K562 (cell line): ENCODE measurements around the gene TXNIP. TPM values are rescaled to one million over a fixed set of nuclear protein-coding genes. Genes with fewer than 3 reads are reported as not detected.

Experiments used
- CBFA2T2 ChIP-seq: fragments of 450-650 bp; conservative IDR thresholded peaks from 2 replicates; pipeline ENCODE4 v1.6.1; 2017; ENCODE audit warnings: mild to moderate bottlenecking
- CBX5 ChIP-seq: IDR thresholded peaks from 2 replicates; pipeline ENCODE4 v1.6.1; 2014; ENCODE audit warnings: low read depth, borderline replicate concordance
- CREM ChIP-seq: IDR thresholded peaks from 2 replicates; pipeline ENCODE4 v1.6.1; 2014; ENCODE audit warnings: antibody characterized with exemption, low read depth
- EHMT2 ChIP-seq: fragments of 450-650 bp; IDR thresholded peaks from 2 replicates; pipeline ENCODE4 v1.6.1; 2018; ENCODE audit warnings: antibody characterized with exemption
- LARP7 ChIP-seq: fragments of 450-650 bp; IDR thresholded peaks from 2 replicates; pipeline ENCODE4 v1.6.1; 2016
- NFE2 ChIP-seq: IDR thresholded peaks from 2 replicates; pipeline ENCODE4 v1.6.1; 2014; ENCODE audit warnings: antibody characterized with exemption, low read depth
- SMARCA5 ChIP-seq: fragments of 450-650 bp; IDR thresholded peaks from 2 replicates; pipeline ENCODE4 v1.6.1; 2016
- ZNF592 ChIP-seq: fragments of 450-650 bp; IDR thresholded peaks from 2 replicates; pipeline ENCODE4 v1.6.1; 2017; ENCODE audit warnings: antibody characterized with exemption, mild to moderate bottlenecking
- ZNF740 ChIP-seq, 3 experiments: fragments of 200-800 bp in 1 of 3; sonication (Bioruptor generic) in 1 of 3; sonication (generic) in 1 of 3; formaldehyde crosslinking in 1 of 3; IDR thresholded peaks; 2 replicates each; pipeline versions ENCODE4 v1.6.1 to v1.8.0; 2016 to 2022; ENCODE audit warnings: mild to moderate bottlenecking in 2 of 3, missing compliant biosample characterization in 2 of 3, missing genetic modification characterization in 2 of 3, missing genetic modification reagents in 1 of 3
- polyA plus RNA-seq, 8 experiments: library from polyadenylated mRNA; depleted of rRNA in 4 of 8; stranded (reverse) in 5 of 8; unstranded in 3 of 8; fragments of >200 nt; fragmentation: Nextera tagmentation in 2 of 8; fragmentation: Illumina TruSeq in 1 of 8; extraction: Ambion mirVana in 2 of 8; extraction: Trizol in 1 of 8; gene quantifications; 2 replicates each; pipeline versions ENCODE4 v1.2.1 to v1.2.3, GENCODE V29; 2011 to 2014; ENCODE audit warnings: inconsistent platforms in 1 of 8, missing spikeins in 1 of 8
- total RNA-seq, 7 experiments: library from RNA; depleted of rRNA in 6 of 7; stranded (reverse); fragments of >200 nt in 6 of 7; fragmentation: Illumina TruSeq in 2 of 7; extraction: Trizol in 2 of 7; gene quantifications; 2 replicates each; pipeline versions ENCODE4 v1.2.1 to v1.2.3, GENCODE V29; 2011 to 2021; ENCODE audit warnings: low replicate concordance in 1 of 7
- TF ChIP-seq, protein P1 (sequence below), 2 experiments: fragments of 450-650 bp in 1 of 2; sonication (generic) in 1 of 2; formaldehyde crosslinking in 1 of 2; IDR thresholded peaks; 2 replicates each; pipeline versions ENCODE4 v1.7.1 to v1.9.0; 2016 to 2022; ENCODE audit warnings: inconsistent platforms in 1 of 2, mild to moderate bottlenecking in 1 of 2, missing genetic modification reagents in 1 of 2

Gene TXNIP
- total and polyA plus RNA-seq, 9 of the 15 experiments (the other 6 are each of a cell fraction or from before 2014, with no cell fraction given), result 120 to 499 (median 257) TPM

DNA sequence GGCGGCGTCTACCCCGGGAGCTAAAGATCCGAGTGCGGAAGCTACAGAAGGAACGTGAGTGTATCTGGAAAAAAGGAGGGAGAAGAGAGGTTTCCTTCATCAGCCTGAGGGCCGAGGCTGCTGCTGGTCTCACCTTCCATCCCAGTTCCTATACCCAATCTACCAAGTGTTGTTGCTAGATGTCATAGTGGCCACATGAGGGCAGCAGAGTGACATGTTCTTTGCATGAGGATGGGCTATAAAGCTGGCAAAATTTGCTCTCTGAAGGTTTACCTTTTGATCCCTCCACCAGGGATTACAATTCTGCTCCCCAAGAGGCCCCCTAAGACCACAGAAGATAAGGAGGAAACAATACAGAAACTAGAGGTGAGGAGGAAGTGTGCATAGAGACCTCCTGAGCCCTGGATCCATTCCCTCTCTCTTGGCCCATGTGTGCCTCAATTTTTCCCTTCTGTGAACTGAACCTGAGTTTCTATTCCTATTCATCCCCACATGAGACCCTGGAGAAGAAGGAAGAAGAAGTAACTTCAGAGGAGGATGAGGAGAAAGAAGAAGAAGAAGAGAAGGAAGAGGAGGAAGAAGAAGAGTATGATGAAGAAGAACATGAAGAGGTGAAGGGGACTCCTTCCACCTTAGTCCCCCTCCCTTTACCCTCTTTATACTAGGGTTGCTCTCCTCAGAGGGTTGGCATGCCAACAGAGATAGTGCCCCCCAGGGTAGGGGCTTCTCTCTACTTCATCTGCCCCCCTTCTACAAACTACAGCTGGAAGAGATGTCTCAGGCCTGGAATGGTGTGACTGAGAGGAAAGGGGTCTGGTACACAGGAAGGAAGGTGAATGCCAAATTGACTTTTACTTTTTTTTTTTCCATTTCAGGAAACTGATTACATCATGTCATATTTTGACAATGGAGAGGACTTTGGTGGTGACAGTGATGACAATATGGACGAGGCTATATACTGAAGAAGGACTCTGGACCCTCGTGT lies 18.6 kb downstream of the TXNIP start (continued):
- TF ChIP-seq ZNF592 (peak; percentile 90), NFE2 (0 out of 2 replicates have a peak, but pooled peaks have one; percentile 2), ZNF740 (CRISPR knock-in tag; IDR thresholded peaks at IDR 0.05) (no peak), ZNF740 (tag; IDR thresholded peaks at IDR 0.05) (0 out of 4 replicates have a peak, but pooled peaks of 1 of the 2 experiments have one; percentile 37), SMARCA5 (0 out of 2 replicates have a peak, but pooled peaks have one; percentile 55), CBFA2T2 (no peak), CBX5 (0 out of 2 replicates have a peak, but pooled peaks have one; percentile 49), CREM (peak; percentile 51; the same call in 1 of the 2 replicates), EHMT2 (peak; percentile 21; the same call in 1 of the 2 replicates), LARP7 (0 out of 2 replicates have a peak, but pooled peaks have one; percentile 32)
- TF ChIP-seq, protein P1, sequence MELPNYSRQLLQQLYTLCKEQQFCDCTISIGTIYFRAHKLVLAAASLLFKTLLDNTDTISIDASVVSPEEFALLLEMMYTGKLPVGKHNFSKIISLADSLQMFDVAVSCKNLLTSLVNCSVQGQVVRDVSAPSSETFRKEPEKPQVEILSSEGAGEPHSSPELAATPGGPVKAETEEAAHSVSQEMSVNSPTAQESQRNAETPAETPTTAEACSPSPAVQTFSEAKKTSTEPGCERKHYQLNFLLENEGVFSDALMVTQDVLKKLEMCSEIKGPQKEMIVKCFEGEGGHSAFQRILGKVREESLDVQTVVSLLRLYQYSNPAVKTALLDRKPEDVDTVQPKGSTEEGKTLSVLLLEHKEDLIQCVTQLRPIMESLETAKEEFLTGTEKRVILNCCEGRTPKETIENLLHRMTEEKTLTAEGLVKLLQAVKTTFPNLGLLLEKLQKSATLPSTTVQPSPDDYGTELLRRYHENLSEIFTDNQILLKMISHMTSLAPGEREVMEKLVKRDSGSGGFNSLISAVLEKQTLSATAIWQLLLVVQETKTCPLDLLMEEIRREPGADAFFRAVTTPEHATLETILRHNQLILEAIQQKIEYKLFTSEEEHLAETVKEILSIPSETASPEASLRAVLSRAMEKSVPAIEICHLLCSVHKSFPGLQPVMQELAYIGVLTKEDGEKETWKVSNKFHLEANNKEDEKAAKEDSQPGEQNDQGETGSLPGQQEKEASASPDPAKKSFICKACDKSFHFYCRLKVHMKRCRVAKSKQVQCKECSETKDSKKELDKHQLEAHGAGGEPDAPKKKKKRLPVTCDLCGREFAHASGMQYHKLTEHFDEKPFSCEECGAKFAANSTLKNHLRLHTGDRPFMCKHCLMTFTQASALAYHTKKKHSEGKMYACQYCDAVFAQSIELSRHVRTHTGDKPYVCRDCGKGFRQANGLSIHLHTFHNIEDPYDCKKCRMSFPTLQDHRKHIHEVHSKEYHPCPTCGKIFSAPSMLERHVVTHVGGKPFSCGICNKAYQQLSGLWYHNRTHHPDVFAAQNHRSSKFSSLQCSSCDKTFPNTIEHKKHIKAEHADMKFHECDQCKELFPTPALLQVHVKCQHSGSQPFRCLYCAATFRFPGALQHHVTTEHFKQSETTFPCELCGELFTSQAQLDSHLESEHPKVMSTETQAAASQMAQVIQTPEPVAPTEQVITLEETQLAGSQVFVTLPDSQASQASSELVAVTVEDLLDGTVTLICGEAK (IDR thresholded peaks at IDR 0.05), result peak; percentile 15; the same call in 1 of the 2 replicates
- TF ChIP-seq, protein P1 (CRISPR knock-in tag; IDR thresholded peaks at IDR 0.05), result no peak
